ENCODE measurements around the gene MAP3K6. TPM values are rescaled to one million over a fixed set of nuclear protein-coding genes. Genes with fewer than 3 reads are reported as not detected.

MAP3K6 gene
- total RNA-seq, 1 experiment from 2014 or later, result 25.1 TPM

DNA sequence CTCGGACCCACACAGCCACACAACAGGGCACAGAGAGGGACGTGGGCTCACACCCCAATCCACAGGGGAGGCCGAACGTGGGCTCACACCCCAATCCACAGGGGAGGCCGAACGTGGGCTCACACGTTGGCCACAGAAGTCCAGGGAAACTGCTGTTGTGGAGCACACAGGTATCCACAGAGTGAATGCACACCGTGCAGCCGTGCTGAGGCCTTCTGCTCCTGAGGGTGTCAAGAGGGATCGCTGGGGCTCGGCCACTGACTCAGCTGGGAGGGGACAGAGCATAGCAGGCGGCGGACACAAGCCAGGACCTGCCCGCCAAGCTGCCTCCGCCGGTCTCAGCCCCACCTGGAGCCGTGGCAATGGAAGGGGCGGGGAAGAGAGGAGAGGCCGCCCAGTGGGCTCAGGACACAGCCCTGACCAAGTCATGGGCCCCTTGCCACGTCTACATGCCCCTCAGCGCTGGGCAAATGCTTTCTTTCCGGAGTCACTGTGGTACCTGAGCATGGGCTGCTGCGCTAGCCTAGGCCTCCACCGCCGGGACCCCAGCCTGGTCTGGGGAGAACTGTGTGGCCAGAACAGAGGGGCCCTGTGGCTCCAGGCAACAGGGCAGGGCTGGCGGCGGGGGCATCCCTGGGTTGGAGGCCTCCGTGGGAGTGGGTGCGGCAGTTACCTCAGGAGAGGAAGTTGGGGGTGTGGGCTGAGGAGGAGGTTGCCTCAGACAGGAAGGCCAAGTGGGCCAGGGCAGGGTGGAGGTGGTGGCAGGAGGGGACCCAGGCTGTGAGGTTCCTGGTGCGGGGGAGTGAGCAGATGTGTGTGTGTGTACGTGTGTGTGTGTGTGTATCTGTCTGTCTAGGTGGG lies 23.8 kb downstream of the MAP3K6 start:
- intact Hi-C loops (cut with micrococcal nuclease), result loop anchor here (2.0 to 5.0 kb wide), 2 partner anchors 20 to 41 kb away; partner anchors contain the start of gene TMEM222
- H3F3A ChIP-seq (ENCODE audit: low read length, unreplicated experiment), result no peaks in the 10 kb centered on the region
- H3K4me2 ChIP-seq (ENCODE audit: low read length), result peak overlapping the region; percentile 99
- H3K4me3 ChIP-seq (ENCODE audit: low read length), result peak overlapping the region; percentile 79
- H2AFZ ChIP-seq (ENCODE audit: low read length), result peak overlapping the region; percentile 89
- H3K79me2 ChIP-seq (ENCODE audit: low read length), result peaks cover 24% of the 10 kb centered on the region
- peaks cover 43% of the 10 kb centered on the region for H3K4me1 ChIP-seq (ENCODE audit: insufficient read depth, low read length)
- no peaks in the 10 kb centered on the region for H3K36me3 ChIP-seq (ENCODE audit: low read depth, low read length)
- CTCF ChIA-PET, result interaction anchor here (1.3 kb wide), 1 partner anchor 43 kb away, joined by 4 read pairs; no protein-coding TSS in a partner anchor
- H3K27ac ChIP-seq (ENCODE audit: low read length), result peak overlapping the region; percentile 88
- POLR2A ChIA-PET (ENCODE audit: unreplicated experiment), result no interaction called here
- peak overlapping the region; percentile 82 for H3K9ac ChIP-seq (ENCODE audit: low read length)
- BruUV-seq (replicated peaks), result no TSS peak
- no peak for TF ChIP-seq EZH2phosphoT487 (IDR thresholded peaks at IDR 0.05; ENCODE audit: borderline replicate concordance, low read length)
- TF ChIP-seq, protein P1, sequence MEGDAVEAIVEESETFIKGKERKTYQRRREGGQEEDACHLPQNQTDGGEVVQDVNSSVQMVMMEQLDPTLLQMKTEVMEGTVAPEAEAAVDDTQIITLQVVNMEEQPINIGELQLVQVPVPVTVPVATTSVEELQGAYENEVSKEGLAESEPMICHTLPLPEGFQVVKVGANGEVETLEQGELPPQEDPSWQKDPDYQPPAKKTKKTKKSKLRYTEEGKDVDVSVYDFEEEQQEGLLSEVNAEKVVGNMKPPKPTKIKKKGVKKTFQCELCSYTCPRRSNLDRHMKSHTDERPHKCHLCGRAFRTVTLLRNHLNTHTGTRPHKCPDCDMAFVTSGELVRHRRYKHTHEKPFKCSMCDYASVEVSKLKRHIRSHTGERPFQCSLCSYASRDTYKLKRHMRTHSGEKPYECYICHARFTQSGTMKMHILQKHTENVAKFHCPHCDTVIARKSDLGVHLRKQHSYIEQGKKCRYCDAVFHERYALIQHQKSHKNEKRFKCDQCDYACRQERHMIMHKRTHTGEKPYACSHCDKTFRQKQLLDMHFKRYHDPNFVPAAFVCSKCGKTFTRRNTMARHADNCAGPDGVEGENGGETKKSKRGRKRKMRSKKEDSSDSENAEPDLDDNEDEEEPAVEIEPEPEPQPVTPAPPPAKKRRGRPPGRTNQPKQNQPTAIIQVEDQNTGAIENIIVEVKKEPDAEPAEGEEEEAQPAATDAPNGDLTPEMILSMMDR (conservative IDR thresholded peaks at IDR 0.05; ENCODE audit: low read depth, low read length), result no peak
- TF ChIP-seq EZH2 (IDR thresholded peaks at IDR 0.05; ENCODE audit: low read length, unreplicated experiment), result no peak
- peak; percentile 79 for DNase-seq
- no peaks in the 10 kb centered on the region for H4K20me1 ChIP-seq (ENCODE audit: low read length)
- no peaks in the 10 kb centered on the region for H3K9me3 ChIP-seq (ENCODE audit: low read length)
- peak; percentile 65 for ATAC-seq
- H3K27me3 ChIP-seq (ENCODE audit: low read length), result no peaks in the 10 kb centered on the region
- H3K9me2 ChIP-seq (replicated peaks; ENCODE audit: low read length), result no peaks in the 10 kb centered on the region

DNA sequence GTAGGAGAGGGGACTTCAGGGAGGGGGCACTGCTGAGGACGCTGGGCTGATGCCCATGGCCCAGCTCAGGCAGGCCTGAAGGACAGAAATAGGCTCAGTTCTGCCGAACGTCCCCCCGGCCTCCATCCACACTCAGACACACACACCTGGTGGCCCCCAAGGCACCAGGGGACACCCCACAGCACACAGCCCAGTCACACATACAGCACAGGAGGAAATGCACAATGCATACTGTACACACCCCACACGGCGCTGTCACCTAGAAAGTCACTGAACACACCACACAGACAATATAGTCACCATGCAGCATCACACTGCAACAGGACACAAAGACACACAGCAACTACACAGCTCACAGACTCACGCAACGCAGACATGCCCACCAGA lies 24.4 kb downstream of the MAP3K6 start:
- Histone ChIP-seq H3K9ac (ENCODE audit: low read length) (peak overlapping the region; percentile 82), H3K79me2 (ENCODE audit: low read length) (peaks cover 24% of the 10 kb centered on the region), H3K4me1 (ENCODE audit: insufficient read depth, low read length) (peaks cover 42% of the 10 kb centered on the region), H3F3A (ENCODE audit: low read length, unreplicated experiment) (no peaks in the 10 kb centered on the region), H3K4me2 (ENCODE audit: low read length) (peak overlapping the region; percentile 99), H3K4me3 (ENCODE audit: low read length) (peak overlapping the region; percentile 79), H3K36me3 (ENCODE audit: low read depth, low read length) (no peaks in the 10 kb centered on the region), H3K9me3 (ENCODE audit: low read length) (no peaks in the 10 kb centered on the region), H3K27ac (ENCODE audit: low read length) (peak overlapping the region; percentile 88), H2AFZ (ENCODE audit: low read length) (peak overlapping the region; percentile 89; the same call in 1 of the 2 replicates), H3K27me3 (ENCODE audit: low read length) (no peaks in the 10 kb centered on the region), H4K20me1 (ENCODE audit: low read length) (no peaks in the 10 kb centered on the region), H3K9me2 (replicated peaks; ENCODE audit: low read length) (no peaks in the 10 kb centered on the region)
- BruUV-seq (replicated peaks), result TSS peak; percentile 91
- ATAC-seq (peak; percentile 23), DNase-seq (no peak)
- CTCF ChIA-PET, result no interaction called here
- POLR2A ChIA-PET (ENCODE audit: unreplicated experiment), result interaction anchor here (0.6 kb wide), 1 partner anchor 23 kb away, joined by 21 read pairs; no protein-coding TSS in a partner anchor
- TF ChIP-seq, protein P1 (conservative IDR thresholded peaks at IDR 0.05; ENCODE audit: low read depth, low read length), result no peak
- TF ChIP-seq EZH2phosphoT487 (IDR thresholded peaks at IDR 0.05; ENCODE audit: borderline replicate concordance, low read length), result no peak
- TF ChIP-seq EZH2 (IDR thresholded peaks at IDR 0.05; ENCODE audit: low read length, unreplicated experiment), result no peak
- intact Hi-C loops (cut with micrococcal nuclease), result loop anchor here (2.0 to 5.0 kb wide), 2 partner anchors 20 to 40 kb away; partner anchors contain the start of gene TMEM222

All from PC-3 (cell line).